HFF-Myc (cell line): ENCODE results near the gene PSG6.
A peak's percentile ranks its signal among the peaks of the same experiment; 100 is the strongest.
"Not testable (repeated sequence)": the region's sequence is repeated elsewhere in the genome, so short reads cannot be mapped to it uniquely, and the experiment has no call there.

Source experiments
- DNase-seq: peaks from one replicate; pipeline ENCODE4 v3.0.0-alpha.2; 2011; ENCODE audit warnings: low read depth; ENCODE audit errors: extremely low read depth
- H3K4me3 ChIP-seq: replicated peaks from 2 replicates; pipeline ENCODE4 v1.5.1; 2011; ENCODE audit warnings: low read depth, mild to moderate bottlenecking, control low read depth, low read length
- CTCF ChIP-seq: IDR thresholded peaks from 2 replicates; pipeline ENCODE4 v1.5.1; 2012; ENCODE audit warnings: mild to moderate bottlenecking, low read depth, low read length, control low read depth; ENCODE audit errors: missing control alignments

The PSG6 gene

GRCh38 chr19:42917634-42918033 lies at the start of gene PSG6:
Gene PSG6, minus strand, starts transcription at chr19:42917894. Its CDS starts 102 bp downstream, at chr19:42917792.
- not testable (repeated sequence) for DNase-seq, H3K4me3 ChIP-seq

- TF ChIP-seq CTCF: no peak
- DNase-seq: no peak
- H3K4me3 ChIP-seq: no peak overlapping the region
Observed at GRCh38 chr19:42965176-42965575, 47.5 kb upstream of the PSG6 start.

- no peak for DNase-seq
- no peak for TF ChIP-seq CTCF
- H3K4me3 ChIP-seq: no peak overlapping the region
Observed at GRCh38 chr19:42961119-42961518, 43.4 kb upstream of the PSG6 start.

- DNase-seq: not testable (repeated sequence)
Observed at GRCh38 chr19:42952126-42952525, 34.4 kb upstream of the PSG6 start.

GRCh38 chr19:42951476-42951875 lies 33.8 kb upstream of the PSG6 start:
- not testable (repeated sequence) for DNase-seq, H3K4me3 ChIP-seq

More at GRCh38 chr19:42952126-42952525, 34.4 kb upstream of the PSG6 start:
- not testable (repeated sequence) for H3K4me3 ChIP-seq

GRCh38 chr19:42942187-42942789 lies 24.6 kb upstream of the PSG6 start:
- H3K4me3 ChIP-seq: no peak overlapping the region
- no peak for DNase-seq
- peak; percentile 46 for TF ChIP-seq CTCF

GRCh38 chr19:42937107-42937506 lies 19.4 kb upstream of the PSG6 start, which contains the start of gene PSG7:
Gene PSG7, minus strand, starts transcription at chr19:42937207. Its CDS starts 131 bp downstream, at chr19:42937076.
- not testable (repeated sequence) for H3K4me3 ChIP-seq, DNase-seq

- H3K4me3 ChIP-seq, DNase-seq: not testable (repeated sequence)
Observed at GRCh38 chr19:42934726-42935125, 17.0 kb upstream of the PSG6 start.

GRCh38 chr19:42934183-42934582 lies 16.5 kb upstream of the PSG6 start:
- DNase-seq: not testable (repeated sequence)

GRCh38 chr19:42933412-42933811 lies 15.7 kb upstream of the PSG6 start:
- not testable (repeated sequence) for DNase-seq, H3K4me3 ChIP-seq

More at GRCh38 chr19:42934183-42934582, 16.5 kb upstream of the PSG6 start:
- H3K4me3 ChIP-seq: not testable (repeated sequence)

- not testable (repeated sequence) for H3K4me3 ChIP-seq
- DNase-seq: peak; percentile 66
Observed at GRCh38 chr19:42932485-42933101, 14.9 kb upstream of the PSG6 start.
